NCI-H748 treated with DMSO at 0.1 percent for 48 hours (cell line): ENCODE data around the gene LZTR1.
"Not testable (repeated sequence)": the region's sequence is repeated elsewhere in the genome, so short reads cannot be mapped to it uniquely, and the experiment has no call there.

Experiments
- DNase-seq: peaks from one replicate; lab custom pipeline; 2025; lab: John Stamatoyannopoulos, UW

Gene LZTR1

DNA sequence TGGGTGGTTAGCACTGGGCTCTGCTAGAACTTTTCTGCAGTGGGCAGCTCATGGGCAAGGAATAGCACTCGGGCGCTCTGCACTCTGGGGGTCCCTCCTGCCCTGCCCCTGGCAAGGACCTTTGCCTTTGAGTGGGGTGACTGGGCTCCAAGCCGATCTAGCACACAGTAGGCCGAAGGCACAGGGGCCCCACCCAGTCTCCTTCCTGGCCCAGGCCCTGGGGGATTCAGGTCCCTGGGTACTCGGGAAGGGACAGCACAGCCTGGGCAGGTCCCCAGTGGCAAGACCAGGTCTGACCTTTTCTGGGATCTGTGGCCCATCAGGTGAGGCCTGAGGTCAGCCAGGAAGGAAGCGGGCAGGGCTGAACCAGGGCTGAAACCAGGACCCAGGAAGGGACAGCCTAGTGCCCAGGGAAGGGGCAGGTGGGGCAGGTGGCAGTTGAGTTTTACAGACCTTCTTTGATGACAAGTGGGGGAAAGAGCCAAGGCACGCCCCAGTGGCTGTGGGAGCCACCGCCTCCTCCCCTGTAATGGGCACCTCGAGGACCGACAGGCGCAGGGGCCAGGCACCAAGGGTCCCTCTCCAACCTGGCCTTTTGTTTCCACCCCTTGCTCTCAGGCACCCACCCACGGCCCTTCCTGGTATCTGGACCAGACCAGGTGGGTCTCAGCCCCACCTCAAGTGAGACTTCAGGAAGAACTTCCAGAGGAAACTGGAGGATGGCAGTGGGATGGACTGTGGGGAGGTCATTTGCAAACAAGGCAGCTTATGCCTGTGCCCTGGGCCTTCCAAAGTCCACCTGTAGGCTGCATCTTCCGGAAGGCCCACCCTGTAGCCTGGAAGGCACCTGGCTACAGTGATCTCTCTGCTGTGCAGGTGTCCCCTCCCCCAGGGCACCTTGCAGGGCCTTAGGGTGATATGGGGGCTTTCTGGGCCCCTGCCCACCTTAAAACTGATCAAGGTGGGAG is 15.9 kb upstream of the LZTR1 start:
- no peak for DNase-seq

DNA sequence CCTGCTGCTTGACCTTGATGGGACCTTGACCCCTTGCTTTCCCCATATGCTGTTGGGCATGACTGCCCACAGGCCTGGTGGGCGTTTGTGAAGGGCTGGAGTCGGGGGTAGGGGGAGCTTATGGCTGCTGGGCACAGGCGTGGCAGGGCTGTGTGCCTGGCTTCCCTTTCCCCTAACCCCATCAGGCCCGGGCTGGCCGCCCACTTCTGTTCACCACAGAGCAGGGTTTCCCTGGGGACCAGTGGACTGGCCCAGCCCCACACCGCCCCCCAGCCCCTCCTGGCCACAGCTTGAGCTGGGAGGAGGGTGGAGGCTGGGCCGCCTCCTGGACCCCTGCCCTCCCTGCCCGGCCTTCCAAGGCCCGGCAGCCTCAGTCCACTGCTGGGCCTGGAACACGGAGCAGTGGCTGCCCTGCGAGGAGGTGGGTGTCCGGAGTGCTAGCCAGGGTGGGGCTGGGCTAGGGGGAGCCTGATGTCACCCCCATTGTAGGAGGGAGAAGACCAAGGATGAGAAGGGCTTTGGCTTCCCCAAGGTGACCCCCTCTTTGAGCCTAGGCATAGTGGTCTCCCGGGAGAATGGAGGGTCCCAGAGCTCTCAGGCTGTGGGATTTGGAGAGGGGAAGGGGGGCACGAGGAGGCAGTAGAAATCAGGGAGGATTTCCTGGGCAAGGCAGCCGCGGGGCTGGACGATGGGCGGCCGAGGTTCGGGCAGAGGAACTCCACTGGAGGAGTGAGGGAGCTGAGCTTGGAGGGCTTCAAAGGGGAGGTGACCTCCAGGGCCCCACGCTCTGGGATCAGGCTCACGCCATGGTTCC is 15.0 kb upstream of the LZTR1 start, which contains the start of gene AIFM3:
TSS of gene AIFM3 (plus strand) at position 373 of the 814 bp plus-strand sequence. CDS start 690 bp downstream, outside the sequence.
- no peak for DNase-seq

DNA sequence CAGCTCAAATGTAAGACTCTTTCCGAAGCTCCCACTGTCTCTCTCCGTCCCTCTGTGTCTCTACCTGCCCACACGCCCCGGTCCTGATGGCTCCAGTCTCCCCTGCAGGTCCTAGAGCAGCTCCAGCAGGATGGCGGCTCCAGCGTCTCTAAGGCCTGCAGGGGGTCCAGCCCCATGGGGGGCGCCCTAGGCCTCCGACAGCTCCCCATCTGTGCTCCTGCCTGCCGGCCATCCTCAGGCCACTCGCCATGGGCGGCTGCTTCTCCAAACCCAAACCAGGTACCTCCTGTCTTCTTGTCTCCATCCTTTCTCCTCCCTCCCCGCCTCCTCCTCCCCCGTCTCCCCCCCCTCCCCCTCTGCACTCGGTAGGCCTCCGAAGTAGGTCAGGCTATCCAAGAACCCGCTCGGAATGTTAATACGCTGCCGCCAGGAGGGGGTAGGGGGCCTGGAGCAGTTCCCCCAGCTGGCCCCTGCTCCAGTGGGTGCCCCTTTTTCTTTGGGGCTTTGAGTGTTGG is 14.3 kb upstream of the LZTR1 start:
- DNase-seq: no peak

DNA sequence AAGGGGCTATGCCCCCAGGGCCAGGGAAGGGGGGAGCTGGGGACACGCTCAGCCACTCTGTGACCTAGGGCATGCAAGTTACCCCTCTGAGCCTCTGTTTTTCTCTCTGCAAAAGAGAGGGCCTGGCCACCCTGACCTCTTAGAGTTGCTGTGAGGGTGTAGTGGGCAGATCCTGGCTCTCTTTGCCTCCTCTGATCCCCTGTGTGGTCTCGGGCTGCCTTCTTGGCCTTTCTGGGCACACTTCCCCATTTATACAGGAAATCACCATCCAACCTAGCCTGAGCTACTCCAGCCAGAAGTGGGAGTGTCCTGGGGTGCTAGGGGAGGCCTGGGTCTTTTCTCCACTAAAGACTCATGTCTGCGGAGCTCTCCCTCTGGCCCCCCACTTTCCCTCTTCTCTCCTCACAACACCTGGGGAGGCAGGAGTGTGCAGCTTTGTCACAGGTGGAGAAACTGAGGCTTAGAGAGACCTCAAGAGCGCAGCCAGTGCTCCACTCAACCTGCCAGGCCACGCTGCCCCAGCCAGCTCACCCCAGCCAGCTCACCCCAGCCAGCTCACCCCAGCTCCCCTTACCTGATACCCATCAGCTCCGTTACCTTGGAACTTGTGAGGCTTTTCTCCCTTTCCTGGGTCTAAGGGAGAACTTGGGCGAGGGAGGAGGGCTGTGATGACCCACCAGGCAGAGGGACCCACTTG is 13.7 kb upstream of the LZTR1 start:
- no peak for DNase-seq

DNA sequence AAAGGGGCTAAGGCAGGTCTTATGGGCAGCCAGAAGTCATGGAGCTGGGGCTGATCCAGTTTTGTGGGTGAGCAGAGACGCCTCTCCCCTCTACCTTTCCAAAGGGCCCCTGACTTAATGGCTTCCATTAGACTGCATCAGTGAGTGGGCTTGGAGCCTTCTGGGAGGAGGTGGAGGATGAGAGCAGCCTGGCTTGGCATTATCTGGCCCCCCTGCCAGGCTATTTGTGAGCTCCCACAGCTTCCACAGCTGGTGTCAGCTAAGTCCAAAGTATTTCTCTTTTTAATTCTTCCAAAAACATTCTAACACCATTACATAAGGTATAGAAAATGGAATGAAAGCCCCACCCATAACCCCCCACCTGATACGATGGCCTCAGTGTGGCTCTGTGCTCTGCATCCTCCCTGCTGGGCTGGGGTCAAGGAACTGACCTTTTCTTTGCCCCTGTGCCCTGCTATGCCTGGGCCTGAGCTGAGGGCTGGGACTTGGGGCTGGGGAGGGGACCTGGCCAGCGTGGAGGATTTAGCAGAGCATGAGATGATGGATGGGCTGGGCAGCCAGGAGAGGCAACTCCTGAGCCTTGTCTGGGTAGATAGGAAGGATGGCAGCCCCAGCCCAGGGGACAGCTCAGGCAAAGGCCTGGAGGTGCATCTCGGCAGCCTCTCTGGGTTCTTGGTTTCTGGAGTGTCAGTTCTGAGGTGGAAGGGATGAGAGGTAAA is 11.0 kb upstream of the LZTR1 start:
- no peak for DNase-seq

DNA sequence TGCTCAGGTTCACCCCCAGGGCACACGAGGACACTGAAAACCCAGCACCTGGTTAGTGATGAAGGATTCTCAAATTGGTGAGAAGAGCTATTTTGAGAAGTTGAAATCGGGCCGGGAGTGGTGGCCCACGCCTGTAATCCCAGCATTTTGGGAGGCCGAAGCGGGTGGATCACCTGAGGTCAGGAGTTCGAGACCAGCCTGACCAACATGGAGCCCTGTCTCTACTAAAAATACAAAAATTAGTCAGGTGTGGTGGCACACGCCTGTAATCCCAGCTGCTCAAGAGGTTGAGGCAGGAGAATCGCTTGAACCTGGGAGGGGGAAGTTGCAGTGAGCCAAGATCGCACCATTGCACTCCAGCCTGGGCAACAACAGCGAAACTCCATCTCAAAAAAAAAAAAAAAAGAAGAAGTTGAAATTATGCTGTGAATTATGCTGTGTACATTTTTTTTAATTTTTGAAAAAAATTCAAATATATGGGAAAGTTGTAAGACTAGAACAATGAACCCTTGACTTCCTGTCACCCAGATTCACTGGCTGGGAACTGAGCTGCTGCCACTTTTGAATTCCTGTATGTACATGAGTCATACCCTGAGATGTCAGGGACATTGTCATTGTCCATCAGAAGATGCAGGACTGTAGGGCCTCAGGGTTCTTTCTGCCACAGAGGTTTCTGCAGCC is 9.9 kb upstream of the LZTR1 start:
- DNase-seq: not testable (repeated sequence)

DNA sequence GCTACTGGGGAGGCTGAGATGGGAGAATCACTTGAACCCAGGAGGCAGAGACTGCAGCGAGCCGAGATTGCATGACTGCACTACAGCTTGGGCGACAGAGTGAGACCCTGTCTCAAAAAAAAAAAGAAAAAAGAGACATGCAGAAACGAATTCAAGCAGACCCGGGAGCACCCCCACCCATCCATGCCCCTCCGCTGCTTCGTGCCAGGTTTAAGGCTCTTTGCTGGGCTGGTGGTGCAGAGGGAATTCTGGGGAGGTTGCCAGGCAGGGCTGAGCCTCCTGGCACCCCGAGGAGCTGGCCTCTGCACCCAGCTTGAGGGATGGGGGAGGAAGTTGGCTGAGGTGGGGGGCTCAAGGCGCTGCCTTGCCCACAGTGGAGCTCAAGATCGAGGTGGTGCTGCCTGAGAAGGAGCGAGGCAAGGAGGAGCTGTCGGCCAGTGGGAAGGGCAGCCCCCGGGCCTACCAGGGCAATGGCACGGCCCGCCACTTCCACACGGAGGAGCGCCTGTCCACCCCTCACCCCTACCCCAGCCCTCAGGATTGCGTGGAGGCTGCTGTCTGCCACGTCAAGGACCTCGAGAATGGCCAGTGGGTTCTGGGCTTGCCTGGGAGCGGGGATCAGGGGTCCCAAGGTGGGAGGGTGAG is 9.0 kb upstream of the LZTR1 start:
- DNase-seq: no peak

DNA sequence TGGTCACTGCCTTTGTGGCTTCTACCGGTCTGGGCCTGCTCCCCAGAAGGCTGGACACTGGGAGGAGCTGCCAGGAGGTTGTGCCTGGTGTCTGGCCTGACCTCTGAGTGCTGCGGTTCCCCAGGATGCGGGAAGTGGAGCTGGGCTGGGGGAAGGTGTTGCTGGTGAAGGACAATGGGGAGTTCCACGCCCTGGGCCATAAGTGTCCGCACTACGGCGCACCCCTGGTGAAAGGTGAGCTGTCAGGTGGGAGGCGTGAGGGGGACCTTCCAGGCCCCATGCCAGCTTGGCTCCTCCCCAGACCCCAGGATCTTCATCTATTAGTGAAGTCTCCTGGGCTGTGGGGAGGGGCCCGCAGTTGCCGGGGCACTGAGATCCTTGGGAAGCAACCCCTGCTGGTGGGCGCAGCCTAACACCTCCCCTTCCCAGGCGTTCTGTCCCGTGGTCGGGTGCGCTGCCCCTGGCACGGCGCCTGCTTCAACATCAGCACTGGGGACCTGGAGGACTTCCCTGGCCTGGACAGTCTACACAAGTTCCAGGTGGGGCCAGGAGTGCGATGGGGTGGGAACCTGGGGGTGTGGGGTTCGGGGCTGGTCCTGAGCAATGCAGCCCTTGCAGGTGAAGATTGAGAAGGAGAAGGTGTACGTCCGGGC is 8.3 kb upstream of the LZTR1 start:
- DNase-seq: no peak

DNA sequence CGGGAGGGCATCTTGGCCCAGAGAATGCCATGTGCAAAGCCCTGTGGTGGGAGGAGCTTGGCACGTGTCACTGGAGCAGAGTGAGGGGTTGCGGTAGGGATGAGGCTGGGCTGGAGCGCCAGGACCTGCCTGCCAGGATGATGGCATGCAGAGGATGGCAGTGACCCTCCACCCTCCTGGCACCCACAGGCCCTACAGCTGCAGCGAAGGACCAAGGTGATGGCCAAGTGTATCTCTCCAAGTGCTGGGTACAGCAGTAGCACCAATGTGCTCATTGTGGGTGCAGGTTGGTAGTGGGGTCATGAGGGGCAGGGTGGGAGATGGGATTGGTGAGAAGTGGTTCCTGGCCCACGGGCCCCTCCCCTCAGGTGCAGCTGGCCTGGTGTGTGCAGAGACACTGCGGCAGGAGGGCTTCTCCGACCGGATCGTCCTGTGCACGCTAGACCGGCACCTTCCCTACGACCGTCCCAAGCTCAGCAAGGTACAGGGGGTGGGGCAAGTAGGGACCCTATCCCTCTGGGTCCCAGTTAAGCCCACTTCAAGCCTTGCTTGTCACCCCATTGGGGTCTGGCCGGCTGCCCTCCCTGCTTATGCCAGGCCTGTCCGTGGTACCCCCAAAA is 7.7 kb upstream of the LZTR1 start:
- no peak for DNase-seq

DNA sequence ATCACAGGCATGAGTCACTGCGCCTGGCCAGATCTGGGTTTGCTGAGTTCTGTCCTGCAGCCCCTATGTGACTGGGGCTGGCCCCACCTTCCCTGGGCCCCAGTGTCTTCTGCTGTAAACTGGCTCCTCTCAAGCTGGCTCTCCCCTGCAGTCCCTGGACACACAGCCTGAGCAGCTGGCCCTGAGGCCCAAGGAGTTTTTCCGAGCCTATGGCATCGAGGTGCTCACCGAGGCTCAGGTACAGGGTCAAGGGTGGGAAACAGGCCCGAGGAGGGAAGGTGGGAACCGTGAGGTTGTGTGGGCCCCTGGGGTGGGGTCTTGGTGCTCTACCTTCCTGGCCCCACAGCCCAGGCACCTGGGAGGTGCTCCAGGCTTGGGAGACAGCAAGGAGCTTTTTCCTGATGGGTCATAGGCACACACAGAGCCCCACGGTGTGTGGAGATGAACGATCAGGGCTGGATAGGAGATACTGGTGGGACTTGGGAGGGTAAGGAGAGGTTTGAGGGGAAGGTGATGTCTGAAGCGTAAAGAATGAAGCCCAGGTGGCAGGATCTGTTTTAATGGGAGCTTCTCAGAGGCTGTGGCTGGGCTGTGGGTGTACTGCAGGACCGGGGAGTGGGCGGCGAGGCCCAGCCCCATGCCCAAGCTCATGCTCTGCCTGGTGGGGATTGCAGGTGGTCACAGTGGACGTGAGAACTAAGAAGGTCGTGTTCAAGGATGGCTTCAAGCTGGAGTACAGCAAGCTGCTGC is 6.4 kb upstream of the LZTR1 start:
- no peak for DNase-seq

DNA sequence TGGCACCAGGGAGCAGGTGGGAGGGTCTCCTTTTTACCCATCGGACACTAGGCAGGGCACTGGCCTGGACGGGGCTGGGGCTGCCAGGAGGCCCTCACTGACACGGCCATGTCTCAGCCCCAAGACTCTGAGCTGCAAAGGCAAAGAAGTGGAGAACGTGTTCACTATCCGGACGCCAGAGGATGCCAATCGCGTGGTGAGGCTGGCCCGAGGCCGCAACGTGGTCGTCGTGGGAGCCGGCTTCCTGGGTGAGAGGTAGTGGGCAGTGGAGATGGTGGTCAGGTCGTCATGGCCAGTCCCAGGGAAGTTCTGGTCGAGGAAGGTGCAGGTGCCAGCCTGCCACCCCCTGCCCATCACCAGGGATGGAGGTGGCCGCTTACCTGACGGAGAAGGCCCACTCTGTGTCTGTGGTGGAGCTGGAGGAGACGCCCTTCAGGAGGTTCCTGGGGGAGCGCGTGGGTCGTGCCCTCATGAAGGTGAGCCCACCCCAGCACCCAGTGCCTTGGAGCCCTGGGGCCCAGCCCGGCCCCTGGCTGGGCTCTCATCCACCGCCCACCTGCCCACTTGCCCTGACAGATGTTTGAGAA is 5.7 kb upstream of the LZTR1 start:
- DNase-seq: no peak

DNA sequence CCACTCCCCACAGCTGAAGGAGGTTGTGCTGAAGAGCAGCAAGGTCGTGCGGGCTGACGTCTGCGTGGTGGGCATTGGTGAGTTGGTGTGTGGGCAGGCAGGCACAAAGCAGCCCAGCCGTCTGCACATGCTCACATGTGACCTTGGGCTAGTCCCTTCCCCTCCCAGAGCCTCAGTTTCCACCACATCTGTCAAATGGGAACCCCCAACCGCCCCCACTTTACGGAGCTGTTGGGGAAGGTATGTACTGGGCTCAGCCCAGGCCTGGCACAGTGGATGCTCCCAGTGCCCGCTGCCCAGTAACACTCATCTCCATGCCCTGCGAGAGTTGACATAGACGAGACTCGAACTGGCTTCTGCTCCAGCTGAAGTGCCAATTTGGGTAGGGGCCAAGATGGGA is 5.1 kb upstream of the LZTR1 start:
- DNase-seq: no peak

DNA sequence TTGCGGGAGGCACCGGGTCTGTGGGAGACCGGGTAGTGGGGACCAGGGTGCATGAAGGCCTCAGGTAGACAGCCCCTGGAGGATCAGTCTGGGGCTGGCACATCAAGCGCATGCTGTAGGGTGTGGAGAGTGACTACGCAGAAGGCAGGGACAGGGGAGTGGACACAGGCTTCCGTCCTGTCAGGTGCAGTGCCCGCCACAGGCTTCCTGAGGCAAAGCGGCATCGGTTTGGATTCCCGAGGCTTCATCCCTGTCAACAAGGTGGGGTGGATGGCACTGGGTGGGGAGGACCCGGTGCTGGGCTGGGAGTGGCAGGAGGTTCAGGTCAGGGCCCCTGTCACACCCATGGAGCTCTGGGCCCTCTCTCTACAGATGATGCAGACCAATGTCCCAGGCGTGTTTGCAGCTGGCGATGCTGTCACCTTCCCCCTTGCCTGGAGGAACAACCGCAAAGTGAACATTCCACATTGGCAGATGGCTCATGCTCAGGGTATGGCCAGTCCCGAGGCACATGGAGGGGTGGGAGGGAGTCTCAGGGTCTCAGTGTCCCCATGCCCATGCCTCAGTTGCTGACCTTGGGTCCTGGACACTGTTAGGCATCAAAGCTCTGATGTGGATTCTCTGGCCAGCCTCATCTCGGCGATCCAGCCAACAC is 4.5 kb upstream of the LZTR1 start:
- no peak for DNase-seq

DNA sequence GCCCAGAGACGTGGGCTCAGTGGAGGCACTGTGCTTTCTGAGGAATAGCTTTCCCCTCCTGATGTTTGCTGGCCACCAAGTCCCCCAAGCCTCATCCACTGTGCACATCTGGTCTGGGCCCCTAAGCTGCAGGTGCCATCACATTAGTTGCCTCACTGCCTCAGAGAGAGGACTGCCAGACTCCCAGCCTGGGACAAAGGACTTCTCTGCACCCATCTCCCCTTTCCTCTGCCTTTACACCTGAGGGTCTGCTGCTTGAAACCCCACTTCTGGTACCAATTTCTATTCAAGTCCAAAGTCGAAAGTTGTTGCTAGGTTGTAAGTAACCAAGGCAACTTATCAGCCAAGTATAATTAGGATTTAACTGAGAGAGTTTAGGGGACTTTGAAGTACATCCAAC is 3.7 kb upstream of the LZTR1 start:
- DNase-seq: no peak

DNA sequence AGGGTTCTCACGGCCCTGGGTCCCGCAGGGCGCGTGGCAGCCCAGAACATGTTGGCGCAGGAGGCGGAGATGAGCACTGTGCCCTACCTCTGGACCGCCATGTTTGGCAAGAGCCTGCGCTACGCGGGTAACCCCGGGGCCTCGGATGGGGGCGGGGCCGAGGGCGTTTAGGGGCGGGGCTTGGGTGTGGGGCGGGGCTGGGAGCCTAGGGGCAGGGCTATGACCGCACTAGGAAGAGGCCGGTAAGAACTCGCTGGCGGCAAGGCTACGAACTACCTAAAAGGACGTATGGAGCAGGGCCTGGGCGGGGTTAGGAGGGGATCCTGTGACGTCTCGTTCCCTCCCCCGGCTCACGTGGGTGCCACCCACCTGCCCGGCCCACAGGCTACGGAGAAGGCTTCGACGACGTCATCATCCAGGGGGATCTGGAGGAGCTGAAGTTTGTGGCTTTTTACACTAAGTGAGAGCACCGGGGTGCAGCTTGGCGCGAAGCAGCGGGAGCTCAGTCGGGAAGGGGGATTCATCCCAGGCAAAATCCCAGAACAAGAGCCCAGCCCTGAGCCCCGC is 2.8 kb upstream of the LZTR1 start:
- no peak for DNase-seq

DNA sequence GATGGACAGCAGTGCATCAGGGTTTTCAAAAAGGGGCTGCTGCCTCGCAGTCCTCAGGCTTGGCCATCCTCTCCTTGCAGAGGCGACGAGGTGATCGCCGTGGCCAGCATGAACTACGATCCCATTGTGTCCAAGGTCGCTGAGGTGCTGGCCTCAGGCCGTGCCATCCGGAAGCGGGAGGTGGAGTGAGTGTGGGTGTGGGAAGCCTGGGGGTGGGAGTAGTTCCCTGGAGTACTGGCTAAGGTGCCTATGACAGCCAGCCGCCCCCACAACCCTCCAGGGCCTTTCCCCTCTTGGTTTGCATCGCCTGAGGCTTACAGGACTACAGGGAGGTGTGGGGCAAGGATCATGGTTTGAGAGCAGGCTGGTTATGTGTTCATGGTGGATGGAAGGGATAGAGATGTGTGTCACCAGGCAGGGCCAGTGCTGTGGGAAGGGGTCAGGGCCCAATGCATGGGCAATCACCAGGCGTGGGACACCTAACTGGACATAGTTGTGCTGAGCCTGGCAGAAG is 2.1 kb upstream of the LZTR1 start:
- no peak for DNase-seq

DNA sequence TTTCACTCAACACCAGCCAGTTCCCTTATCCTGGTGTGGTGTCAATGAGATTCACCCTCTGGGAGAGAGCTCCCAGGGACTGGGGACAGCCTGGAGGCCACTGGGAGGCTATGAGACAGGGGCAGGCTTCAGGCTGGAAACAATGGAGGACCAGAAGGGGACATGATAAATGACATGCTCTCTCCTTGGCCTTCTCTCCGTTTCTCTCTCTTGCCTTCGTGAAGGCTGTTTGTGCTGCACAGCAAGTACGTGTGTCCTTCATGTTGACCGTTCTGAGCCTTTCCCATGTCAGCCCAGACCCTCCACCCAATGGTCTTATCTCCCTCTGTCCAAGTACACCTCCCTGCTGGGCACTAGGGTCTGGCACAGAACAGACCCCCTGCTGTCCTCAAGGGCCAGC is 1.6 kb upstream of the LZTR1 start:
- no peak for DNase-seq
